SK-N-SH treated with all-trans-retinoic acid at 6 μM for 48 hours (cell line): Measurements from ENCODE around the gene ADGRG6.

Source experiments
- ATAC-seq: fragments of 200-7000 bp; cut with Tn5 transposase; 3 replicates; pipeline ENCODE4 v1.9.1; 2020; ENCODE audit warnings: mild to moderate bottlenecking, moderate library complexity
- BACH2 ChIP-seq: fragments of 250-450 bp; sonication (Bioruptor Pico); IDR thresholded peaks from 2 replicates; pipeline ENCODE4 v1.9.0; 2021; ENCODE audit warnings: mild to moderate bottlenecking, borderline replicate concordance
- CREB5 ChIP-seq: fragments of 250-450 bp; sonication (Bioruptor Pico); IDR thresholded peaks from 2 replicates; pipeline ENCODE4 v1.5.1; 2020; ENCODE audit warnings: low read depth, mild to moderate bottlenecking, moderate library complexity
- CSDC2 ChIP-seq: fragments of 250-450 bp; sonication (Bioruptor Pico); IDR thresholded peaks from 2 replicates; pipeline ENCODE4 v1.5.0; 2020; ENCODE audit warnings: mild to moderate bottlenecking, moderate library complexity
- ESRRG ChIP-seq: fragments of 250-450 bp; sonication (Bioruptor Pico); IDR thresholded peaks from 2 replicates; pipeline ENCODE4 v1.6.1; 2021; ENCODE audit warnings: mild to moderate bottlenecking
- GLIS3 ChIP-seq: fragments of 250-450 bp; sonication (Bioruptor Pico); IDR thresholded peaks from 2 replicates; pipeline ENCODE4 v1.5.0; 2020; ENCODE audit warnings: mild to moderate bottlenecking, moderate library complexity
- ISL1 ChIP-seq: fragments of 250-450 bp; sonication (Bioruptor Pico); IDR thresholded peaks from 2 replicates; pipeline ENCODE4 v2.1.2; 2022; ENCODE audit warnings: mild to moderate bottlenecking, moderate library complexity
- OSR1 ChIP-seq: fragments of 250-450 bp; sonication (Bioruptor Pico); IDR thresholded peaks from 2 replicates; pipeline ENCODE4 v1.8.0; 2022; ENCODE audit warnings: moderate library complexity, mild to moderate bottlenecking, inconsistent platforms
- PPARA ChIP-seq: fragments of 250-450 bp; sonication (Bioruptor Pico); IDR thresholded peaks from 2 replicates; pipeline ENCODE4 v1.5.0; 2020; ENCODE audit warnings: mild to moderate bottlenecking, borderline replicate concordance
- RARB ChIP-seq: fragments of 250-450 bp; sonication (Bioruptor Pico); IDR thresholded peaks from 2 replicates; pipeline ENCODE4 v1.8.0; 2021; ENCODE audit warnings: mild to moderate bottlenecking, moderate library complexity
- SNAI2 ChIP-seq: fragments of 250-450 bp; sonication (Bioruptor Pico); IDR thresholded peaks from 2 replicates; pipeline ENCODE4 v1.5.0; 2020; ENCODE audit warnings: mild to moderate bottlenecking, moderate library complexity
- TOX ChIP-seq: fragments of 250-450 bp; sonication (Bioruptor Pico); IDR thresholded peaks from 2 replicates; pipeline ENCODE4 v1.8.0; 2021; ENCODE audit warnings: mild to moderate bottlenecking, moderate library complexity, borderline replicate concordance
- TSHZ2 ChIP-seq: fragments of 250-450 bp; sonication (Bioruptor Pico); IDR thresholded peaks from 2 replicates; pipeline ENCODE4 v1.5.0; 2020; ENCODE audit warnings: mild to moderate bottlenecking, moderate library complexity
- ZFP3 ChIP-seq: fragments of 250-450 bp; sonication (Bioruptor Pico); IDR thresholded peaks from 2 replicates; pipeline ENCODE4 v1.5.0; 2020; ENCODE audit warnings: mild to moderate bottlenecking, moderate library complexity
- ZFP30 ChIP-seq: fragments of 450-650 bp; formaldehyde crosslinking; IDR thresholded peaks from 2 replicates; pipeline ENCODE4 v1.5.0; 2022; ENCODE audit warnings: mild to moderate bottlenecking, moderate library complexity
- ZNF565 ChIP-seq: fragments of 450-650 bp; formaldehyde crosslinking; conservative IDR thresholded peaks from 2 replicates; pipeline ENCODE4 v1.5.0; 2020; ENCODE audit warnings: low read depth, mild to moderate bottlenecking, moderate library complexity
- ZNF70 ChIP-seq: fragments of 450-650 bp; formaldehyde crosslinking; IDR thresholded peaks from 2 replicates; pipeline ENCODE4 v1.5.0; 2020; ENCODE audit warnings: mild to moderate bottlenecking, moderate library complexity
- ZNF8 ChIP-seq: fragments of 450-650 bp; formaldehyde crosslinking; IDR thresholded peaks from 2 replicates; pipeline ENCODE4 v1.5.0; 2020; ENCODE audit warnings: mild to moderate bottlenecking, moderate library complexity
- TF ChIP-seq, protein P1 (sequence below): fragments of 250-450 bp; sonication (Bioruptor Pico); IDR thresholded peaks from 2 replicates; pipeline ENCODE4 v1.8.0; 2020; ENCODE audit warnings: mild to moderate bottlenecking, moderate library complexity, borderline replicate concordance
- TF ChIP-seq, protein P2 (sequence below): fragments of 250-450 bp; sonication (Bioruptor Pico); IDR thresholded peaks from 2 replicates; pipeline ENCODE4 v1.5.1; 2021; ENCODE audit warnings: mild to moderate bottlenecking, moderate library complexity

ADGRG6 gene

GRCh38 chr6:142374965-142375733 lies 73.3 kb downstream of the ADGRG6 start (continued):
- TF ChIP-seq, protein P1, sequence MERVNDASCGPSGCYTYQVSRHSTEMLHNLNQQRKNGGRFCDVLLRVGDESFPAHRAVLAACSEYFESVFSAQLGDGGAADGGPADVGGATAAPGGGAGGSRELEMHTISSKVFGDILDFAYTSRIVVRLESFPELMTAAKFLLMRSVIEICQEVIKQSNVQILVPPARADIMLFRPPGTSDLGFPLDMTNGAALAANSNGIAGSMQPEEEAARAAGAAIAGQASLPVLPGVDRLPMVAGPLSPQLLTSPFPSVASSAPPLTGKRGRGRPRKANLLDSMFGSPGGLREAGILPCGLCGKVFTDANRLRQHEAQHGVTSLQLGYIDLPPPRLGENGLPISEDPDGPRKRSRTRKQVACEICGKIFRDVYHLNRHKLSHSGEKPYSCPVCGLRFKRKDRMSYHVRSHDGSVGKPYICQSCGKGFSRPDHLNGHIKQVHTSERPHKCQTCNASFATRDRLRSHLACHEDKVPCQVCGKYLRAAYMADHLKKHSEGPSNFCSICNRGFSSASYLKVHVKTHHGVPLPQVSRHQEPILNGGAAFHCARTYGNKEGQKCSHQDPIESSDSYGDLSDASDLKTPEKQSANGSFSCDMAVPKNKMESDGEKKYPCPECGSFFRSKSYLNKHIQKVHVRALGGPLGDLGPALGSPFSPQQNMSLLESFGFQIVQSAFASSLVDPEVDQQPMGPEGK (CRISPR knock-in tag): no peak

GRCh38 chr6:142376115-142376514 lies 74.3 kb downstream of the ADGRG6 start:
- ATAC-seq: no peak

GRCh38 chr6:142376800-142377496 lies 75.1 kb downstream of the ADGRG6 start:
- TF ChIP-seq, protein P2, sequence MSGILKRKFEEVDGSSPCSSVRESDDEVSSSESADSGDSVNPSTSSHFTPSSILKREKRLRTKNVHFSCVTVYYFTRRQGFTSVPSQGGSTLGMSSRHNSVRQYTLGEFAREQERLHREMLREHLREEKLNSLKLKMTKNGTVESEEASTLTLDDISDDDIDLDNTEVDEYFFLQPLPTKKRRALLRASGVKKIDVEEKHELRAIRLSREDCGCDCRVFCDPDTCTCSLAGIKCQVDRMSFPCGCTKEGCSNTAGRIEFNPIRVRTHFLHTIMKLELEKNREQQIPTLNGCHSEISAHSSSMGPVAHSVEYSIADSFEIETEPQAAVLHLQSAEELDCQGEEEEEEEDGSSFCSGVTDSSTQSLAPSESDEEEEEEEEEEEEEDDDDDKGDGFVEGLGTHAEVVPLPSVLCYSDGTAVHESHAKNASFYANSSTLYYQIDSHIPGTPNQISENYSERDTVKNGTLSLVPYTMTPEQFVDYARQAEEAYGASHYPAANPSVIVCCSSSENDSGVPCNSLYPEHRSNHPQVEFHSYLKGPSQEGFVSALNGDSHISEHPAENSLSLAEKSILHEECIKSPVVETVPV (CRISPR knock-in tag): no peak
- no peak for TF ChIP-seq RARB
- no peak for TF ChIP-seq SNAI2 (CRISPR knock-in tag)
- TF ChIP-seq CREB5 (CRISPR knock-in tag): no peak
- no peak for TF ChIP-seq OSR1 (CRISPR knock-in tag)
- no peak for TF ChIP-seq ZFP3
- TF ChIP-seq TOX (CRISPR knock-in tag): no peak
- no peak for TF ChIP-seq ZNF70 (CRISPR knock-in tag)
- no peak for TF ChIP-seq PPARA
- no peak for TF ChIP-seq ZFP30 (CRISPR knock-in tag)
- TF ChIP-seq TSHZ2 (CRISPR knock-in tag): no peak
- TF ChIP-seq GLIS3: no peak
- no peak for TF ChIP-seq BACH2 (CRISPR knock-in tag)
- TF ChIP-seq, protein P1 (CRISPR knock-in tag): no peak
- TF ChIP-seq ZNF8 (CRISPR knock-in tag): no peak
- no peak for TF ChIP-seq ESRRG
- TF ChIP-seq ISL1 (CRISPR knock-in tag): no peak
- no peak for TF ChIP-seq ZNF565 (CRISPR knock-in tag)
- peak; percentile 66 for ATAC-seq

More at GRCh38 chr6:142376115-142376514, 74.3 kb downstream of the ADGRG6 start:
- TF ChIP-seq CREB5 (CRISPR knock-in tag) (no peak), CSDC2 (CRISPR knock-in tag) (no peak), TOX (CRISPR knock-in tag) (no peak)
